Astrocyte of the cerebellum (primary cell): ENCODE results near the gene CERT1.

ENCODE experiments used
- DNase-seq: peaks from one replicate; pipeline ENCODE4 v3.0.0-alpha.2; 2011; ENCODE audit warnings: low read depth
- H3K4me3 ChIP-seq: 2 replicates; pipeline ENCODE4 v1.5.1; 2011; ENCODE audit warnings: mild to moderate bottlenecking, low read depth, low read length, moderate library complexity
- in situ Hi-C: cut with HindIII; loops from 2 replicates; pipeline ENCODE4 v1.10.0; 2017; ENCODE audit warnings: low sequenced_read_pairs
- TF ChIP-seq, protein P1 (sequence below): IDR thresholded peaks from 2 replicates; pipeline ENCODE4 v1.5.1; 2012; ENCODE audit warnings: low read length, low read depth, moderate library complexity, mild to moderate bottlenecking; ENCODE audit errors: missing control alignments

CERT1 gene

DNA sequence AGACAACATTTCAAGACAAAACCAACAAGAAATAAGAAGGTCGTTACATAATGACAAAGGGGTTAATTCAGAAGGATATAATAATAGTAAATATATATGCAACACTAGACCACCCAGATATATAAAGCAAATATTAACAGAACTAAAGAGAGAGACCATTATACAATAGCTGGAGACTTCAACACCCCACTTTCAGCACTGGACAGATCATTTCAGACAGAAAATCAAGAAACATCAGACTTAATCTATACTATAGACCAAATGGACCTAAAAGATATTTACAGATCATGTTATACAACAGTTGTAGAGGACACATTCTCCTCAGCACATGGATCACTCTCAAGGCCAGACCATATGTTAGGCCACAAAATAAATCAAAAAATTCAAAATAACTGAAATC lies 26.8 kb downstream of the CERT1 start:
- TF ChIP-seq, protein P1, sequence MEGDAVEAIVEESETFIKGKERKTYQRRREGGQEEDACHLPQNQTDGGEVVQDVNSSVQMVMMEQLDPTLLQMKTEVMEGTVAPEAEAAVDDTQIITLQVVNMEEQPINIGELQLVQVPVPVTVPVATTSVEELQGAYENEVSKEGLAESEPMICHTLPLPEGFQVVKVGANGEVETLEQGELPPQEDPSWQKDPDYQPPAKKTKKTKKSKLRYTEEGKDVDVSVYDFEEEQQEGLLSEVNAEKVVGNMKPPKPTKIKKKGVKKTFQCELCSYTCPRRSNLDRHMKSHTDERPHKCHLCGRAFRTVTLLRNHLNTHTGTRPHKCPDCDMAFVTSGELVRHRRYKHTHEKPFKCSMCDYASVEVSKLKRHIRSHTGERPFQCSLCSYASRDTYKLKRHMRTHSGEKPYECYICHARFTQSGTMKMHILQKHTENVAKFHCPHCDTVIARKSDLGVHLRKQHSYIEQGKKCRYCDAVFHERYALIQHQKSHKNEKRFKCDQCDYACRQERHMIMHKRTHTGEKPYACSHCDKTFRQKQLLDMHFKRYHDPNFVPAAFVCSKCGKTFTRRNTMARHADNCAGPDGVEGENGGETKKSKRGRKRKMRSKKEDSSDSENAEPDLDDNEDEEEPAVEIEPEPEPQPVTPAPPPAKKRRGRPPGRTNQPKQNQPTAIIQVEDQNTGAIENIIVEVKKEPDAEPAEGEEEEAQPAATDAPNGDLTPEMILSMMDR = no peak
- no peak overlapping the region for H3K4me3 ChIP-seq
- in situ Hi-C loops = no loop called here
- no peak for DNase-seq

DNA sequence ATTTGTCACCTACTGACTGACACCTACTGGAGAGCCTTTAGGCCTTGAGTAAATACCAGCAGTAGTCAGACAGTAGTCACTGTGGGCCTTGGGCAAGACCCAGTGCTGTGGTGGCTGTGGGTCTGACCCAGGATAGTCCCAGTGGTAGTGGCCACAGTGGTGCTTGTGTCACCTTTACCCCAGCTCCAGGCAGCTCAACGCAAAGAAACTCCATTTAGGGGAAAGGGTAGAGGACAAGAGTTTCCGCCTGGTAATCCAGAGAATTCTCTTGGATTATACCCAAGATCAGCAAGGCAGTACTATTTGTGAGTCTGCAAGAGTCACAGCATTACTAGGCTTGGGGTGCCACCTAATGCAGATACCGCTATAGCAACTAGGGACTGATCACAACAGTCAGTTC lies 28.9 kb downstream of the CERT1 start:
- TF ChIP-seq, protein P1 = no peak
- H3K4me3 ChIP-seq = no peak overlapping the region
- no peak for DNase-seq
- in situ Hi-C loops = no loop called here

DNA sequence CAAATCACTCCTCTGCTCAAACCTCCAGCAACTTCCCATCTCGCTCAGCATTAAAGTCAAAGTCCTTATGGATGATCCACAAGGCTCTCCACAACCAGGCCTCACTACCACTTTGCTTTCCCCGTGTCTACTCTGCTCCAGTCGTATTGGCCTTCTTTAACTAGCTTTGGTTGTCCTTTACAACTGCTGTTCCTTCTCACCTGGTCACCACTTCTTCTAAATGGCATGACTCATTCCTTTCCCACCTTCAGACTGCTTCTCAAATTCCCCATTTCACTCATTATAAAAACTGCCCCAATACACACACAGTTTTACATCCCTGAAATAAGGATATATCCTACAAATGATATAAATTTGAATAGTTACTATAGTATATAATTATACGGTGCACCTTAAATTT lies 30.4 kb downstream of the CERT1 start:
- no peak overlapping the region for H3K4me3 ChIP-seq
- DNase-seq = no peak
- TF ChIP-seq, protein P1 = no peak
- in situ Hi-C loops = no loop called here

DNA sequence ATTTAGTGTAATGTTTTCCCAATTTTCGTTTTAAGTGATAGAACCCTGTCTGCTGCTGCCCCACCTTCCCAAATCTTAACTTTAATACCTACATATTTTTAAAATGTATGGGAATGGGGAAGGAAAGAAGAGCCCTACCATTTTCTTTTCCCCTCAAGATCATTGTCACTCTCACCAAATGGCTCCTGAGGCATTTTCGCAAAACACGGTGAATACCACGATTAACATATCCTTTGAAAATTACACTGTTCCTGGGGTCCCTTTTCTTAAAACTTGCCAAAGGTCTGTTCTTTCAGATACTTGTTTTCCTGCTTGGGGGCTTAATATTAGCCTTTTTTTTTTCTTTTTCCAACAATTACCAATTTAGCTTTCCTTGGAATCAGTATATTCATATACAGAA lies 36.1 kb downstream of the CERT1 start:
- no peak for DNase-seq
- in situ Hi-C loops = no loop called here
- H3K4me3 ChIP-seq = no peak overlapping the region
- TF ChIP-seq, protein P1 = no peak

DNA sequence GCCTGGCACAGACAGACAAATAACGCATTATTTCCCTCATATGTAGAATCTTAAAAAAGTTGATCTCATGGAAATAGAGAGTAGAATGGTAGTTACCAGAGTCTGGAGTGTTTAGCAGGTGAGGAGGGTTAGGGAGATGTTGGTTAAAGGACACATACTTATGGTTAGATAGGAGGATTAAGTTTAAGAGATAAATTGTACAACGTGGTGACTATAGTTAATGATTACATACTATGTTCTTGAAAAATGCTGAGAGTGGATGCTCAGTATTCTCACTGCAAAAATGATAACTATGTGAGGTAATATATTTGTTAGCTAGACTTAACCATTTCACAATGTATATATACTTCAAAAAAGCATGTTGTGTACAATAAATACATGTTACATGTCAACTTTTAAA lies 38.0 kb downstream of the CERT1 start:
- no peak for DNase-seq
- no peak overlapping the region for H3K4me3 ChIP-seq
- TF ChIP-seq, protein P1 = no peak
- in situ Hi-C loops = no loop called here

DNA sequence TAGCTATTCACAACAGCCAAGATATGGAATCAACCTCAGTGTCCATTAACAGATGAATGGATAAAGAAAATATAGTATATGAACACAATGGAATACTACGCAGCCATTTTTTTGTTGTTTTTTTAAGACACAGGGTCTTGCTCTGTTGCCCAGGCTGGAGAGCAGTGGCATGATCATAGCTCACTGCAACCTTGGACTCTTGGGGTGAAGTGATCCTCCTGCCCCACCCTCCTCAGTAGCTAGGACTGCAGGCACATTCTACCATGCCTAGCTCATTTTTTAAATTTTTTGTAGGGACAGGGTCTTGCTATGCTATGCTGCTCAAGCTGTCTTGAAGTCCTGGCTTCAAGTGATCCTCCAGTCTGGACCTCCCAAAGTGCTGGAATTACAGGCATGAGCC lies 38.5 kb downstream of the CERT1 start:
- in situ Hi-C loops = no loop called here
- DNase-seq = no peak
- TF ChIP-seq, protein P1 = no peak
- no peak overlapping the region for H3K4me3 ChIP-seq

DNA sequence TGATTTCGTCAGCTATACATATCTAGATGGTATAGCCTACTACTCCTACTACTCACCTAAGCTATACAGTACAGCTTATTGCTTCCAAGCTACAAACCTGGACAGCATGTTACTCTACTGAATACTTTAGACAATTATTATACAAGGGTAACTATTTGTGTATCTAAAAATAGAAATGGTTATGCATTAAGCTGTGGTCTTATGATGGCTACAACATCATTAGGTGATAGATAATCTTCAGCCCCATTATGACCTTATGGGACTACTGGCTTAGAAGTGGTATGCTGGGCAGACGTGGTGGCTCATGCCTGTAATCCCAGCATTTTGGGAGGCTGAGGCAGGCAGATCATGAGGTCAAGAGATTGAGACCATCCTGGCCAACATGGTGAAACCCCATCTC lies 40.2 kb downstream of the CERT1 start:
- H3K4me3 ChIP-seq = no peak overlapping the region
- DNase-seq = no peak
- TF ChIP-seq, protein P1 = no peak
- in situ Hi-C loops = no loop called here
